Tibial nerve (tissue), 4 donors: ENCODE measurements around the gene FAM114A1.

ENCODE experiments used
- EP300 ChIP-seq, 2 donors: sonication (generic); formaldehyde crosslinking; IDR thresholded peaks; one replicate each; pipeline ENCODE4 v1.6.1; 2017; ENCODE audit warnings: antibody characterized with exemption in 2 of 2, mild to moderate bottlenecking in 1 of 2
- POLR2A ChIP-seq, 2 donors: fragments of 450-650 bp; IDR thresholded peaks; one replicate each; pipeline ENCODE4 v1.6.1; 2017; ENCODE audit warnings: antibody characterized with exemption in 2 of 2, mild to moderate bottlenecking in 2 of 2, moderate library complexity in 2 of 2
- TF ChIP-seq, protein P1 (sequence below), 5 experiments: fragments of 200-600 bp in 3 of 5; fragments of 450-650 bp in 2 of 5; sonication (generic) in 3 of 5; IDR thresholded peaks; one replicate each; pipeline ENCODE4 v1.5.1; 2016 to 2019; ENCODE audit warnings: antibody characterized with exemption in 5 of 5, mild to moderate bottlenecking in 3 of 5, moderate library complexity in 2 of 5

DNA sequence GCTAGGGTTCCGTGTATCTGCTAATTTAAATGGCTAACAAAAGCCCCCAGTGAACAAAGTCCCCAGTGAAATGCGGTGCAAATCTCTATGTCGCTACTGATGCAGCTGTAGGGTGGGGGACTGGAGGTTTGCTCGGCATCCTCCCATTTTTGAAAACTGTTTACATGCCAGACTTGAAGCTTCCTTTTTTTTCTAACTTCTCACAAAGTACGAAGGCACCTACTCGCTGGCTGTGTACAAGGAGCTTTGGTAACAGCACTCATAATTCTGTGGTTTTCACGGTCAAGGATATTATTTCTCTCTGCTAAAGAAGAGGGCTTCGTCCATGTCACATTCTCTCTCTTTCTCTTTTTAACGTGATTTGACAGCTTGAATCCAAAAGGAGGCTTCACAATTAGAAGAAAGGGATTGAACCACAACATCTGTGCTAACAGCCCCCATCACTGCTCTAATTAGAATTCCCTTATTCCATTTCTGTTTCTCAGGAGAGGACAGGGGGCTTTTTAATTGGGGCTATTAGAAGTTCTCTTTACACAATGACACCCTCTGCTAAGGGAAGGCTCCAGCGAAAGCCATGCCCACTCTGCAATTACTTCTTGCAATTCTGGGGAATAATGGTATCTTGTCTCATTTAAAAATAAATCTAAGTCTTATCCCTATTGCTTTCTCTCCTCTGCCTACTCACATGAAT is 117.9 kb downstream of the FAM114A1 start:
- no peak for TF ChIP-seq POLR2A (IDR thresholded peaks at IDR 0.05)
- TF ChIP-seq, protein P1, sequence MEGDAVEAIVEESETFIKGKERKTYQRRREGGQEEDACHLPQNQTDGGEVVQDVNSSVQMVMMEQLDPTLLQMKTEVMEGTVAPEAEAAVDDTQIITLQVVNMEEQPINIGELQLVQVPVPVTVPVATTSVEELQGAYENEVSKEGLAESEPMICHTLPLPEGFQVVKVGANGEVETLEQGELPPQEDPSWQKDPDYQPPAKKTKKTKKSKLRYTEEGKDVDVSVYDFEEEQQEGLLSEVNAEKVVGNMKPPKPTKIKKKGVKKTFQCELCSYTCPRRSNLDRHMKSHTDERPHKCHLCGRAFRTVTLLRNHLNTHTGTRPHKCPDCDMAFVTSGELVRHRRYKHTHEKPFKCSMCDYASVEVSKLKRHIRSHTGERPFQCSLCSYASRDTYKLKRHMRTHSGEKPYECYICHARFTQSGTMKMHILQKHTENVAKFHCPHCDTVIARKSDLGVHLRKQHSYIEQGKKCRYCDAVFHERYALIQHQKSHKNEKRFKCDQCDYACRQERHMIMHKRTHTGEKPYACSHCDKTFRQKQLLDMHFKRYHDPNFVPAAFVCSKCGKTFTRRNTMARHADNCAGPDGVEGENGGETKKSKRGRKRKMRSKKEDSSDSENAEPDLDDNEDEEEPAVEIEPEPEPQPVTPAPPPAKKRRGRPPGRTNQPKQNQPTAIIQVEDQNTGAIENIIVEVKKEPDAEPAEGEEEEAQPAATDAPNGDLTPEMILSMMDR (IDR thresholded peaks at IDR 0.05), result no peak
- no peak for TF ChIP-seq EP300 (IDR thresholded peaks at IDR 0.05)
